Tracheal epithelial cell (primary cell): ENCODE results near the gene ZCCHC9. TPM values are rescaled to one million over a fixed set of nuclear protein-coding genes. Genes with fewer than 3 reads are reported as not detected.

Source experiments
- total RNA-seq: library from RNA; depleted of rRNA; stranded (reverse); fragments of >200 nt; gene quantifications from 2 replicates; pipeline ENCODE4 v1.2.1, GENCODE V29; 2014

The ZCCHC9 gene
- 24.1 and 24.7 TPM in 2 replicates for total RNA-seq

GRCh38 chr5:81301271-81302015, at the start of gene ZCCHC9:
Gene ZCCHC9, plus strand, starts transcription at chr5:81301587. Its CDS starts 3,171 bp downstream, at chr5:81304758.

Other genes starting within 250 kb of the ZCCHC9 start
- gene CKMT2, start 68.3 kb upstream of the ZCCHC9 start, total RNA-seq: not detected in 2 replicates
- gene ACOT12, start 92.5 kb downstream of the ZCCHC9 start, total RNA-seq: not detected in 2 replicates